ENCODE measurements around the gene ACSL1.
"Not testable (repeated sequence)": the region's sequence is repeated elsewhere in the genome, so short reads cannot be mapped to it uniquely, and the experiment has no call there.

ACSL1 gene

DNA sequence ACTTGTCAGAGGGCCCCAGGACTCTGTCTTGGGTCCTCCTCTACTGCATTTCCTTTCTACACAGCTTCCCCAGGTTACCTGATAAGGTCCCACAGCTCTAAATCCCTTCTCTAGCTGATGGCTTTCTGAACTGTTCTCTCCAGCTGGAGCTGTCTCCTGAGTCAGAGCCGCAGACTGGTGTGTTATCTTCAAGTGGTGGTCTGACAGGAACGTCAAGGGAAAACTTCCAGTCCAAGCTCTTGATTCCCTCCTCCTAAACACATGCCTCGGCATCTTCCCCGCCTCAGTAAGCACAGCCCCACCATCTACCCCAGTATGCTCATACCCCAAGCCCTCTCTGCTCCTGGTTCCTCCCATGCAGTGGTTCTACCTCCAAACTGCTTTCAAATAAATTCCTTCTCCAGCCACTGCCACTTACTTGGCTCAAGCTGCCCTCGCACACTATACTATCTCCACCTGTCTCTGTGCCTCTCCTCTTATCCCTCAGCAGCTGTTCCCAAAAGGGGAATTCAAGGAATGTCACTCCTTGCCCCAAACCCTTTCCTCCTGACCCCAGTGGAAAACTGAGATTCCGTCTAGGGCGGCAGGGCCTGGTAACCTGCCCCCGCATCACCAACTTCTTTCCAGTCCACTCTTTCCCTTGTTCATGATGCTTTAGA is 74.7 kb downstream of the ACSL1 start:
- DNase-seq (ENCODE audit: low read depth), result no peak
- TF ChIP-seq, protein P1, sequence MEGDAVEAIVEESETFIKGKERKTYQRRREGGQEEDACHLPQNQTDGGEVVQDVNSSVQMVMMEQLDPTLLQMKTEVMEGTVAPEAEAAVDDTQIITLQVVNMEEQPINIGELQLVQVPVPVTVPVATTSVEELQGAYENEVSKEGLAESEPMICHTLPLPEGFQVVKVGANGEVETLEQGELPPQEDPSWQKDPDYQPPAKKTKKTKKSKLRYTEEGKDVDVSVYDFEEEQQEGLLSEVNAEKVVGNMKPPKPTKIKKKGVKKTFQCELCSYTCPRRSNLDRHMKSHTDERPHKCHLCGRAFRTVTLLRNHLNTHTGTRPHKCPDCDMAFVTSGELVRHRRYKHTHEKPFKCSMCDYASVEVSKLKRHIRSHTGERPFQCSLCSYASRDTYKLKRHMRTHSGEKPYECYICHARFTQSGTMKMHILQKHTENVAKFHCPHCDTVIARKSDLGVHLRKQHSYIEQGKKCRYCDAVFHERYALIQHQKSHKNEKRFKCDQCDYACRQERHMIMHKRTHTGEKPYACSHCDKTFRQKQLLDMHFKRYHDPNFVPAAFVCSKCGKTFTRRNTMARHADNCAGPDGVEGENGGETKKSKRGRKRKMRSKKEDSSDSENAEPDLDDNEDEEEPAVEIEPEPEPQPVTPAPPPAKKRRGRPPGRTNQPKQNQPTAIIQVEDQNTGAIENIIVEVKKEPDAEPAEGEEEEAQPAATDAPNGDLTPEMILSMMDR (conservative IDR thresholded peaks at IDR 0.05; ENCODE audit: low read depth, low read length), result no peak

DNA sequence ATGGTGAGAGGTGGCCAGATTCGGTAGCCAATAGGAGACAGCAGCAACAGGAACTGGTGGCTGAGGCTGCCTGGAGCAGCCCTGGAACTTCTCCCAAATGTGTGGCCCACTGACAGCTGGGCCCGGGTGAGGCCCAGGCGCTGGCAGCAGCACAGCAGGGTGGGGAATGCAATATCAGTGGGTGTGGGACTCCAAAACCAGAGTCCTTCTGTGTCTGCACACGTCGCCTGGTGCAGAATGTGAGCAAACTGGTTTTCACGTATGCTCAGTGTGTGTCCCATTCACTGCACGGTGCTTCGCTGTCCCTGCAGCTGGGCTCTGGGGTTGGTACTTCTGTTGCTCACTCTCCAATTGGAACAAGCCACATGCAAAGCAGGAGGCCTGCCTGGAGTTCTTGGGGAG is 77.5 kb downstream of the ACSL1 start:
- TF ChIP-seq, protein P1 (conservative IDR thresholded peaks at IDR 0.05; ENCODE audit: low read depth, low read length), result no peak
- no peak for DNase-seq (ENCODE audit: low read depth)
- no peak overlapping the region for H3K4me3 ChIP-seq (ENCODE audit: low read length)

More for the DNA sequence above, 74.7 kb downstream of the ACSL1 start:
- no peak overlapping the region for H3K4me3 ChIP-seq (ENCODE audit: low read length)

DNA sequence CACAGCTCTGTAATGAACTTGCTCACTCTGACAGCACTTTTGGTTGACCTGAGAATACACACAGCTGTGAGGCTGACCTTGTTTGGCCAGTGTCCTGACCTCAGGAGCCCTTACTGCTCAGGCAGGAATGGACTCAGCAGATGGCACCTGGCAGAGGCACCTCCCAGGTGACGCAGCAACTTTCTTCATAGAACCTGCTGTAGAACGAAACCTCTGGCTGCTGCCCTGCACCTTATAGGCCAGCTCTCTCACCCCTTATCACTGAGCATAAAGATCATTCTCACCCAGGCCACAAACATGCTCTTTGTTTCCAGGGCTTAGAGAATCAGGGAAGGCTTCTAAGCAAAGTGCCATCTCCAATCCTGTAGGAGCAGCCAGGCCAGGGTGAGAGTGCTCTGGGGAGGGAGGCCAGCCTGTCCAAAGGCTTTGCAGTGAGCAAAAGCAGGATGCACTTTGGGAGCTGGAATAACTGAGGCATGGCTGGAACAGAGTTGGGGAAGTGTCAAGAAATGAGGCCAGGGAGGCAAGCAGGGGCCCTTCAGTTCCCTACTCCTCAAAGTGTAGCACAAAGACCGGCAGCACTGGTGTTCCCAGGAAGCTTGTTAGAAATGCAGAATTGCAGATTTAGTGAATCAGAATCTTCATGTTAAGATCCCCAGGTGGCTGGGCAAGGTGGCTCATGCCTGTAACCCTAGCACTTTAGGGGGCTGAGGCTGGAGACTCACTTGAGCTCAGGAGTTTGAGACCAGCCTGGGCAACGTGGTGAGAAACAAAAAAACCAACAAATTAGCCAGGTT is 78.5 kb downstream of the ACSL1 start:
- no peak for DNase-seq (ENCODE audit: low read depth)
- TF ChIP-seq, protein P1 (conservative IDR thresholded peaks at IDR 0.05; ENCODE audit: low read depth, low read length), result no peak
- H3K4me3 ChIP-seq (ENCODE audit: low read length), result no peak overlapping the region

DNA sequence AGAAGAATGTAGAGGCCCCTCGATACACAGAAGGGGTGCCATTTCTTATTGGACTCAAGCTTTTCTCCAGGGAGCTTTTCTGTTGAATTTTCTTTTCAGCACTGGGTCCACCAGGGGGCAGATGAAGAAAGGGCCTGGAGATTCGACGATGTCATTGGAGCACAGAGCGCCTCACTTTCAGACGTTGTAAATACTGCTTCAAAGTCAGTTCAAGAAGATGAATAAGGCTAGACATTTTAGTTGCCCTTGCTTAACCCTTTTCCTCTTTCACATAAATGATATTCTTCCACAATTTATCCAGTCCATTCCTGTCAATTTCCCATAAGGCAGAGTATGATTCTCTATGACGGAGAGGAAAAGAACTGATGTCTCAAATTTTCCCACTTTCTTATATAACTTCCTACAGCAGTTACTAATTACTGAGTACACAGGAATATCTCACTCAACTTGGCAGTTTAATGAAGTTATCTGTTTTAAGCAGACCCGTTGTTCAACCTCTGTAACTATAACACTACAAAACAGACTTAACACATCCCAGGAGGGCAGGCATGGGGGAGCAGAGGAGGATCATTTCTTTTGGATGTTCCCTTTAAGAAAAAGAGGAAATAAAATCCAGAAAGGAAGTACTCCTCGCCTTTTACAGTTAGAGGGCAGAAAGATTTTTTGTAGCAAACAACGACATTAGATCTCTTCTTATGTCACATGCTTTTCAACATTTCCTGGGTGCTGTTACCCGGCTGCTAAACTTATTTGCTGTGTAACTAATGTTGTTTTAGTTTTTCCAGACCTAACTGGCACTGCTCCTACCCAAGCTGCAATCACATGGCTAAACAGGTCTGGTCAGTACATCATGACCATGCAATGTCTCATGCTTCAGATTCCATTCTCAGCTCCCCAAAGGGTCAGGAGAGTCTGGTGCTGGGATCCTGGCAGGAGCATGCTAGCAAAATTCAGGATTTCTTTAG is 79.7 kb downstream of the ACSL1 start:
- TF ChIP-seq, protein P1 (conservative IDR thresholded peaks at IDR 0.05; ENCODE audit: low read depth, low read length), result peak; percentile 85
- DNase-seq (ENCODE audit: low read depth), result peak; percentile 98
- no peak overlapping the region for H3K4me3 ChIP-seq (ENCODE audit: low read length)

DNA sequence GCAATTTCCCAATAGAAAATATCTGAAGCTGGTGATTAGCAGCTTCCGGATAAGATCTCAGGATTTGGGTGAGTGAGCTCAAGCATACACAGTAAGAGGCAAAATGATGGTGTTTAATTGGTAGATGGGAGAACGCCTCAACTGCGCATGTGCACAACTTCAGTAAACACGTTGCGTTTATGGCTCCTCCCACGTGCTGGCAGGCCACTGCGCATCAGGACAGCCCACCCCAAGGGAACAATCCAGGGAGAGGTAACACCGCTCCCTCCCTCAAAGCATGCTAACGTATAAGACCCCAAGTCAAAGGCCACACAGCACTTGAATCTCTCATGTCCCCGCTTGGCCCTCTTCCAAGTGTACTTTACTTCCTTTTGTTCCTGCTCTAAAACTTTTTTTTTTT is 81.5 kb downstream of the ACSL1 start:
- DNase-seq (ENCODE audit: low read depth), result no peak
- no peak overlapping the region for H3K4me3 ChIP-seq (ENCODE audit: low read length)
- TF ChIP-seq, protein P1 (conservative IDR thresholded peaks at IDR 0.05; ENCODE audit: low read depth, low read length), result no peak

DNA sequence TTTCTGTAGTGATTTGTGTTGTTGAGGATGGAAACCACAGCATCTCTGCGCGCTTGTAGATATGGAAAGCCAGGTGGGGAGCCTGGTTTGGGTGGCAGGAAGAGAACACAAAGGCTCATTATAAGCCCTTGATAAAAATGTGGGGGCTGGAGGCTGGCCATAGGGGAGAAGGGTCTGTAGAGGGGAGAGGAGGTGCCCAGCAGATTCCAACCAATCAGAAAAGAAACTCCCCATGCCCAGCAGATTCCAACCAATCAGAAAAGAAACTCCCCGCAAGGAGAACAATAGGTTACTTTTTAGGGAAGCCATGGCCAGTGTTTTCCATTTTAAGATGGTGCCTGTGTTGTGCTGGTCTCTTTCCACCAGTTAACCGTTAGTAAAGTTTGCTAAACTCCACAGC is 82.1 kb downstream of the ACSL1 start:
- no peak for DNase-seq (ENCODE audit: low read depth)

DNA sequence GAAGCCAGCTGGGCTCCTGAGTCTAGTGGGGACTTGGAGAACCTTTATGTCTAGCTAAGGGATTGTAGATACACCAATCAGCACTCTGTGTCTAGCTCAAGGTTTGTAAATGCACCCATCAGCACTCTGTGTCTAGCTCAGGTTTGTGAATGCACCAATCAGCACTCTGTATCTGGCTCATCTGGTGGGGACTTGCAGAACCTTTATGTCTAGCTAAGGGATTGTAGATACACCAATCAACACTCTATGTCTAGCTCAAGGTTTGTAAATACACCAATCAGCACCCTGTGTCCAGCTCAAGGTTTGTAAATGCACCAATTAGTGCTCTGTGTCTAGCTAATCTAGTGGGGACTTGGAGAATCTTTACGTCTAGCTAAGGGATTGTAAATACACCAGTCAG is 84.1 kb downstream of the ACSL1 start:
- DNase-seq (ENCODE audit: low read depth), result not testable (repeated sequence)

More for the DNA sequence above, 82.1 kb downstream of the ACSL1 start:
- H3K4me3 ChIP-seq (ENCODE audit: low read length), result no peak overlapping the region
- TF ChIP-seq, protein P1 (conservative IDR thresholded peaks at IDR 0.05; ENCODE audit: low read depth, low read length), result no peak

More for the DNA sequence above, 84.1 kb downstream of the ACSL1 start:
- not testable (repeated sequence) for H3K4me3 ChIP-seq (ENCODE audit: low read length)
